WERI-Rb-1 (cell line): ENCODE results near the gene ARHGAP19.

ENCODE experiments used
- DNase-seq: peaks from one replicate; pipeline ENCODE4 v3.0.0-alpha.2; 2020
- H3K27ac ChIP-seq: fragments of 250-450 bp; sonication (Bioruptor Pico); 2 replicates; pipeline ENCODE4 v1.5.1; 2020; ENCODE audit warnings: mild to moderate bottlenecking, moderate library complexity
- H3K27me3 ChIP-seq: fragments of 250-450 bp; sonication (Bioruptor Pico); 2 replicates; pipeline ENCODE4 v1.5.1; 2021; ENCODE audit warnings: mild to moderate bottlenecking, low read depth, moderate library complexity; ENCODE audit not compliant: insufficient read depth, severe bottlenecking
- H3K36me3 ChIP-seq: fragments of 250-450 bp; sonication (Bioruptor Pico); 2 replicates; pipeline ENCODE4 v1.5.1; 2020; ENCODE audit warnings: mild to moderate bottlenecking, moderate library complexity
- H3K4me3 ChIP-seq: 2 replicates; pipeline ENCODE4 v1.5.1; 2011; ENCODE audit warnings: low read depth, mild to moderate bottlenecking, control low read depth, low read length
- H3K9me3 ChIP-seq: fragments of 250-450 bp; sonication (Bioruptor Pico); 2 replicates; pipeline ENCODE4 v1.5.1; 2021; ENCODE audit warnings: mild to moderate bottlenecking, moderate library complexity; ENCODE audit not compliant: severe bottlenecking
- CTCF ChIP-seq: IDR thresholded peaks from 2 replicates; pipeline ENCODE4 v1.5.1; 2011; ENCODE audit warnings: low read depth, mild to moderate bottlenecking, control low read depth, inconsistent platforms, low read length

Gene ARHGAP19

GRCh38 chr10:97228130-97228774 lies 64.2 kb downstream of the ARHGAP19 start:
- no peak for TF ChIP-seq CTCF
- no peak for DNase-seq
- H3K36me3 ChIP-seq: peaks cover 27% of the 10 kb centered on the region
- H3K27ac ChIP-seq: no peak overlapping the region
- no peaks in the 10 kb centered on the region for H3K27me3 ChIP-seq
- no peaks in the 10 kb centered on the region for H3K9me3 ChIP-seq
- H3K4me3 ChIP-seq: no peak overlapping the region

- Histone ChIP-seq H3K36me3 (peaks cover 19% of the 10 kb centered on the region), H3K4me3 (no peak overlapping the region), H3K9me3 (no peaks in the 10 kb centered on the region), H3K27ac (no peak overlapping the region), H3K27me3 (no peaks in the 10 kb centered on the region)
- TF ChIP-seq CTCF: no peak
- DNase-seq: no peak
These were observed 66.0 kb downstream of the ARHGAP19 start for GRCh38 chr10:97226398-97226797.

- H3K36me3 ChIP-seq: peaks cover 16% of the 10 kb centered on the region
- no peak overlapping the region for H3K27ac ChIP-seq
These were observed 67.7 kb downstream of the ARHGAP19 start for GRCh38 chr10:97224483-97225435.

GRCh38 chr10:97222326-97222961 lies 70.0 kb downstream of the ARHGAP19 start:
- no peaks in the 10 kb centered on the region for H3K27me3 ChIP-seq
- no peaks in the 10 kb centered on the region; the same call in none of the 2 replicates for H3K36me3 ChIP-seq
- no peak overlapping the region for H3K4me3 ChIP-seq
- DNase-seq: peak; percentile 59
- H3K9me3 ChIP-seq: no peaks in the 10 kb centered on the region
- TF ChIP-seq CTCF: no peak
- H3K27ac ChIP-seq: no peak overlapping the region

More at GRCh38 chr10:97224483-97225435, 67.7 kb downstream of the ARHGAP19 start:
- TF ChIP-seq CTCF: no peak
- Histone ChIP-seq H3K27me3 (no peaks in the 10 kb centered on the region), H3K4me3 (no peak overlapping the region), H3K9me3 (no peaks in the 10 kb centered on the region)
- no peak for DNase-seq

GRCh38 chr10:97220355-97220754 lies 72.1 kb downstream of the ARHGAP19 start:
- TF ChIP-seq CTCF: no peak
- H3K27ac ChIP-seq: no peak overlapping the region

More at GRCh38 chr10:97220355-97220754, 72.1 kb downstream of the ARHGAP19 start:
- DNase-seq: no peak
- H3K27me3 ChIP-seq: no peaks in the 10 kb centered on the region
- H3K36me3 ChIP-seq: no peaks in the 10 kb centered on the region; the same call in none of the 2 replicates
- H3K9me3 ChIP-seq: no peaks in the 10 kb centered on the region
- no peak overlapping the region for H3K4me3 ChIP-seq
